Measurements from ENCODE around the gene HOXA11. TPM values are rescaled to one million over a fixed set of nuclear protein-coding genes. Genes with fewer than 3 reads are reported as not detected.

The HOXA11 gene
- not detected for polyA plus RNA-seq (2013)

GRCh38 chr7:27185013-27185853 is at the start of gene HOXA11:
TSS of gene HOXA11 (minus strand) at chr7:27185232. CDS start at chr7:27185144, 88 bp downstream.
- Histone ChIP-seq H3K9me3 (ENCODE audit: control extremely low read depth in 1 of 5, control insufficient read depth in 4 of 5, insufficient read depth in 2 of 5, low read depth in 1 of 5, low read length in 4 of 5) (peaks cover 0 to 2% (median 0%) of the 10 kb centered on the region in 5 experiments), H3K36me3 (ENCODE audit: control insufficient read depth in 4 of 4, insufficient read depth in 4 of 4, low read length in 3 of 4) (no peaks in the 10 kb centered on the region), H3K4me1 (ENCODE audit: control extremely low read depth in 1 of 4, control insufficient read depth in 4 of 4, insufficient read depth in 4 of 4, low read length in 3 of 4) (peaks cover 0 to 62% (median 53%) of the 10 kb centered on the region in 4 experiments), H3K4me3 (ENCODE audit: control insufficient read depth in 1 of 7, extremely low read depth in 1 of 7, insufficient read depth in 4 of 7, low read depth in 2 of 7, low read length in 6 of 7) (peak within 1 kb of the TSS; percentile 8 to 75 (median 57)), H3K27ac (ENCODE audit: insufficient read depth in 1 of 2, low read depth in 1 of 2, low read length in 2 of 2, poor library complexity in 1 of 2, severe bottlenecking in 2 of 2) (no peak within 1 kb of the TSS), H3K27me3 (replicated peaks in 2 of 5; ENCODE audit: control insufficient read depth in 4 of 5, insufficient read depth in 5 of 5, low read length in 4 of 5) (peaks cover 19 to 98% (median 66%) of the 10 kb centered on the region in 5 experiments)
- ChIA-PET POLR2A (interaction anchor here (0.6 kb wide), 2 partner anchors 19 to 1019 kb away, joined by 3 read pairs; no protein-coding TSS in a partner anchor), CTCF (interaction anchor here (0.6 to 5.4 kb wide), 8 partner anchors 9 to 38 kb away, joined by 3 to 44 read pairs (median 4); partner anchors contain the start of gene HOXA10)
- WGBS (ENCODE audit: insufficient coverage) = 2% methylated on average over 39 of the region's 43 CpGs
- peak in 2 of 3 donors; percentile 59 to 64 for DNase-seq

GRCh38 chr7:27229448-27229847 is 44.4 kb upstream of the HOXA11 start:
- 96% methylated on average over 3 of the region's 4 CpGs for WGBS (ENCODE audit: insufficient coverage)
- H3K36me3 ChIP-seq (ENCODE audit: control insufficient read depth in 4 of 4, insufficient read depth in 4 of 4, low read length in 3 of 4) = no peaks in the 10 kb centered on the region
- H3K27me3 ChIP-seq (replicated peaks in 2 of 5; ENCODE audit: control insufficient read depth in 4 of 5, insufficient read depth in 5 of 5, low read length in 4 of 5) = peaks cover 21 to 85% (median 37%) of the 10 kb centered on the region in 5 experiments
- H3K9me3 ChIP-seq (ENCODE audit: control extremely low read depth in 1 of 5, control insufficient read depth in 4 of 5, insufficient read depth in 2 of 5, low read depth in 1 of 5, low read length in 4 of 5) = no peaks in the 10 kb centered on the region
- CTCF ChIA-PET = no interaction called here
- H3K4me1 ChIP-seq (ENCODE audit: control extremely low read depth in 1 of 4, control insufficient read depth in 4 of 4, insufficient read depth in 4 of 4, low read length in 3 of 4) = peaks cover 0 to 7% (median 3%) of the 10 kb centered on the region in 4 experiments
- POLR2A ChIA-PET = interaction anchor here (0.6 kb wide), 1 partner anchor 353 kb away, joined by 3 read pairs; no protein-coding TSS in a partner anchor
- DNase-seq = no peak
- H3K4me3 ChIP-seq (ENCODE audit: control insufficient read depth in 1 of 7, extremely low read depth in 1 of 7, insufficient read depth in 4 of 7, low read depth in 2 of 7, low read length in 6 of 7) = no peak overlapping the region
- no peak overlapping the region for H3K27ac ChIP-seq (ENCODE audit: insufficient read depth in 1 of 2, low read depth in 1 of 2, low read length in 2 of 2, poor library complexity in 1 of 2, severe bottlenecking in 2 of 2)

GRCh38 chr7:27224983-27225934 is 40.2 kb upstream of the HOXA11 start:
- ChIA-PET POLR2A (no interaction called here), CTCF (interaction anchor here (1.6 kb wide), 1 partner anchor 30 kb away, joined by 3 read pairs; no protein-coding TSS in a partner anchor)
- no peak overlapping the region for H3K27ac ChIP-seq (ENCODE audit: insufficient read depth in 1 of 2, low read depth in 1 of 2, low read length in 2 of 2, poor library complexity in 1 of 2, severe bottlenecking in 2 of 2)
- H3K4me3 ChIP-seq (ENCODE audit: control insufficient read depth in 1 of 7, extremely low read depth in 1 of 7, insufficient read depth in 4 of 7, low read depth in 2 of 7, low read length in 6 of 7) = no peak overlapping the region
- no peaks in the 10 kb centered on the region for H3K9me3 ChIP-seq (ENCODE audit: control extremely low read depth in 1 of 5, control insufficient read depth in 4 of 5, insufficient read depth in 2 of 5, low read depth in 1 of 5, low read length in 4 of 5)
- peaks cover 42 to 100% (median 66%) of the 10 kb centered on the region in 5 experiments for H3K27me3 ChIP-seq (replicated peaks in 2 of 5; ENCODE audit: control insufficient read depth in 4 of 5, insufficient read depth in 5 of 5, low read length in 4 of 5)
- DNase-seq = no peak
- no peaks in the 10 kb centered on the region for H3K36me3 ChIP-seq (ENCODE audit: control insufficient read depth in 4 of 4, insufficient read depth in 4 of 4, low read length in 3 of 4)
- peaks cover 0 to 11% (median 7%) of the 10 kb centered on the region in 4 experiments for H3K4me1 ChIP-seq (ENCODE audit: control extremely low read depth in 1 of 4, control insufficient read depth in 4 of 4, insufficient read depth in 4 of 4, low read length in 3 of 4)
- WGBS (ENCODE audit: insufficient coverage) = 6% methylated on average over 50 of the region's 61 CpGs

GRCh38 chr7:27223941-27224575 is 39.0 kb upstream of the HOXA11 start:
- H3K4me1 ChIP-seq (ENCODE audit: control extremely low read depth in 1 of 4, control insufficient read depth in 4 of 4, insufficient read depth in 4 of 4, low read length in 3 of 4) = peaks cover 0 to 18% (median 10%) of the 10 kb centered on the region in 4 experiments
- no peaks in the 10 kb centered on the region for H3K36me3 ChIP-seq (ENCODE audit: control insufficient read depth in 4 of 4, insufficient read depth in 4 of 4, low read length in 3 of 4)
- CTCF ChIA-PET = interaction anchor here (1.0 to 3.3 kb wide), 5 partner anchors 11 to 28 kb away, joined by 3 to 13 read pairs (median 3); partner anchors contain the start of gene EVX1
- no peaks in the 10 kb centered on the region for H3K9me3 ChIP-seq (ENCODE audit: control extremely low read depth in 1 of 5, control insufficient read depth in 4 of 5, insufficient read depth in 2 of 5, low read depth in 1 of 5, low read length in 4 of 5)
- POLR2A ChIA-PET = no interaction called here
- H3K27me3 ChIP-seq (replicated peaks in 2 of 5; ENCODE audit: control insufficient read depth in 4 of 5, insufficient read depth in 5 of 5, low read length in 4 of 5) = peaks cover 44 to 100% (median 75%) of the 10 kb centered on the region in 5 experiments
- DNase-seq = no peak
- H3K27ac ChIP-seq (ENCODE audit: insufficient read depth in 1 of 2, low read depth in 1 of 2, low read length in 2 of 2, poor library complexity in 1 of 2, severe bottlenecking in 2 of 2) = no peak overlapping the region
- no peak overlapping the region for H3K4me3 ChIP-seq (ENCODE audit: control insufficient read depth in 1 of 7, extremely low read depth in 1 of 7, insufficient read depth in 4 of 7, low read depth in 2 of 7, low read length in 6 of 7)

GRCh38 chr7:27221201-27221797 is 36.3 kb upstream of the HOXA11 start:
- POLR2A ChIA-PET = no interaction called here
- H3K36me3 ChIP-seq (ENCODE audit: control insufficient read depth in 4 of 4, insufficient read depth in 4 of 4, low read length in 3 of 4) = no peaks in the 10 kb centered on the region
- DNase-seq = no peak
- H3K4me3 ChIP-seq (ENCODE audit: control insufficient read depth in 1 of 7, extremely low read depth in 1 of 7, insufficient read depth in 4 of 7, low read depth in 2 of 7, low read length in 6 of 7) = no peak overlapping the region
- peaks cover 0 to 20% (median 11%) of the 10 kb centered on the region in 4 experiments for H3K4me1 ChIP-seq (ENCODE audit: control extremely low read depth in 1 of 4, control insufficient read depth in 4 of 4, insufficient read depth in 4 of 4, low read length in 3 of 4)
- peaks cover 35 to 94% (median 76%) of the 10 kb centered on the region in 5 experiments for H3K27me3 ChIP-seq (replicated peaks in 2 of 5; ENCODE audit: control insufficient read depth in 4 of 5, insufficient read depth in 5 of 5, low read length in 4 of 5)
- no peak overlapping the region for H3K27ac ChIP-seq (ENCODE audit: insufficient read depth in 1 of 2, low read depth in 1 of 2, low read length in 2 of 2, poor library complexity in 1 of 2, severe bottlenecking in 2 of 2)
- CTCF ChIA-PET = interaction anchor here (3.3 kb wide), 1 partner anchor 14 kb away, joined by 13 read pairs; no protein-coding TSS in a partner anchor
- WGBS (ENCODE audit: insufficient coverage) = no CpG with 5 or more reads among the region's 3 CpGs
- H3K9me3 ChIP-seq (ENCODE audit: control extremely low read depth in 1 of 5, control insufficient read depth in 4 of 5, insufficient read depth in 2 of 5, low read depth in 1 of 5, low read length in 4 of 5) = no peaks in the 10 kb centered on the region

GRCh38 chr7:27220440-27220955 is 35.5 kb upstream of the HOXA11 start:
- no peaks in the 10 kb centered on the region for H3K9me3 ChIP-seq (ENCODE audit: control extremely low read depth in 1 of 5, control insufficient read depth in 4 of 5, insufficient read depth in 2 of 5, low read depth in 1 of 5, low read length in 4 of 5)
- peaks cover 35 to 94% (median 68%) of the 10 kb centered on the region in 5 experiments for H3K27me3 ChIP-seq (replicated peaks in 2 of 5; ENCODE audit: control insufficient read depth in 4 of 5, insufficient read depth in 5 of 5, low read length in 4 of 5)
- DNase-seq = no peak
- H3K4me3 ChIP-seq (ENCODE audit: control insufficient read depth in 1 of 7, extremely low read depth in 1 of 7, insufficient read depth in 4 of 7, low read depth in 2 of 7, low read length in 6 of 7) = peak overlapping the region in 1 of 7 experiments; percentile 28
- CTCF ChIA-PET = interaction anchor here (3.3 kb wide), 1 partner anchor 13 kb away, joined by 13 read pairs; no protein-coding TSS in a partner anchor
- WGBS (ENCODE audit: insufficient coverage) = 5% methylated on average over 35 of the region's 45 CpGs
- peaks cover 0 to 19% (median 10%) of the 10 kb centered on the region in 4 experiments for H3K4me1 ChIP-seq (ENCODE audit: control extremely low read depth in 1 of 4, control insufficient read depth in 4 of 4, insufficient read depth in 4 of 4, low read length in 3 of 4)
- no peak overlapping the region for H3K27ac ChIP-seq (ENCODE audit: insufficient read depth in 1 of 2, low read depth in 1 of 2, low read length in 2 of 2, poor library complexity in 1 of 2, severe bottlenecking in 2 of 2)
- H3K36me3 ChIP-seq (ENCODE audit: control insufficient read depth in 4 of 4, insufficient read depth in 4 of 4, low read length in 3 of 4) = no peaks in the 10 kb centered on the region
- POLR2A ChIA-PET = no interaction called here
